ENCODE results near the gene KIAA0232.

DNA sequence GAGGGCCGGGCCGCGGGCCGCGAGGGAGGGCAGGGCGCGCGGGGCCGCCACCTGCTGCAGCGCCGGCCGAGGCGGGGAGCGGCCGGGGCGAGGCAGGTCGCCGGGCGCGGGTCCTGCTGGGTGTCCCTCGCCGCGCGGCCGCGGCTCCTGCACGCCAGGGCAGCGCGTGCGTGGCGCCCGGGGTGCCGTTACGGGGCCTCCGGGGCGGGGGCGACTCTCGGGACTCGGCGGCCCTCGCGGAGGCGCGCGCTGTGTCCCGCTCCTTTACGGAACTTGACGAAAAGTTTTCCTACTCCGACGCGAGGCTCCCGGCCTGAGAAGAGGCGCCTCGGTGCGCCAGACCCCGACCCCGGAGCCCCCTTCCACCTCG, 127.4 kb downstream of the KIAA0232 start:
- TF ChIP-seq, protein P1, sequence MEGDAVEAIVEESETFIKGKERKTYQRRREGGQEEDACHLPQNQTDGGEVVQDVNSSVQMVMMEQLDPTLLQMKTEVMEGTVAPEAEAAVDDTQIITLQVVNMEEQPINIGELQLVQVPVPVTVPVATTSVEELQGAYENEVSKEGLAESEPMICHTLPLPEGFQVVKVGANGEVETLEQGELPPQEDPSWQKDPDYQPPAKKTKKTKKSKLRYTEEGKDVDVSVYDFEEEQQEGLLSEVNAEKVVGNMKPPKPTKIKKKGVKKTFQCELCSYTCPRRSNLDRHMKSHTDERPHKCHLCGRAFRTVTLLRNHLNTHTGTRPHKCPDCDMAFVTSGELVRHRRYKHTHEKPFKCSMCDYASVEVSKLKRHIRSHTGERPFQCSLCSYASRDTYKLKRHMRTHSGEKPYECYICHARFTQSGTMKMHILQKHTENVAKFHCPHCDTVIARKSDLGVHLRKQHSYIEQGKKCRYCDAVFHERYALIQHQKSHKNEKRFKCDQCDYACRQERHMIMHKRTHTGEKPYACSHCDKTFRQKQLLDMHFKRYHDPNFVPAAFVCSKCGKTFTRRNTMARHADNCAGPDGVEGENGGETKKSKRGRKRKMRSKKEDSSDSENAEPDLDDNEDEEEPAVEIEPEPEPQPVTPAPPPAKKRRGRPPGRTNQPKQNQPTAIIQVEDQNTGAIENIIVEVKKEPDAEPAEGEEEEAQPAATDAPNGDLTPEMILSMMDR (conservative IDR thresholded peaks at IDR 0.05 in 1 of 2, IDR thresholded peaks at IDR 0.05 in 1 of 2; ENCODE audit: extremely low read depth in 1 of 2, insufficient read depth in 1 of 2, low read depth in 1 of 2, low read length in 2 of 2): no peak
- TF ChIP-seq EZH2 (IDR thresholded peaks at IDR 0.05; ENCODE audit: borderline replicate concordance, low read length): no peak

Measured in mammary epithelial cell (primary cell).